ENCODE measurements around the gene DNAJC11.

DNAJC11 gene

GRCh38 chr1:6685381-6685780 lies 16.2 kb downstream of the DNAJC11 start:
- Histone ChIP-seq H4K20me1 (ENCODE audit: insufficient read depth, low read length) (0 out of 2 replicates have a peak, but pooled peaks cover 3% of the 10 kb centered on the region), H3K4me3 (ENCODE audit: low read length) (no peak overlapping the region), H3K27me3 (ENCODE audit: low read depth, low read length) (no peaks in the 10 kb centered on the region), H3K9me3 (ENCODE audit: insufficient read depth, low read length) (no peaks in the 10 kb centered on the region), H3K4me2 (ENCODE audit: low read length) (no peak overlapping the region), H3K79me2 (ENCODE audit: low read length) (peaks cover 49% of the 10 kb centered on the region), H3K9ac (ENCODE audit: low read length) (no peak overlapping the region), H3K36me3 (replicated peaks; ENCODE audit: low read depth, low read length) (no peaks in the 10 kb centered on the region), H3K27ac (ENCODE audit: low read length) (no peak overlapping the region), H2AFZ (ENCODE audit: low read depth, low read length) (no peak overlapping the region), H3K4me1 (ENCODE audit: low read length) (no peaks in the 10 kb centered on the region)
- TF ChIP-seq CTCF (IDR thresholded peaks at IDR 0.05; ENCODE audit: low read depth, low read length) (no peak), EZH2phosphoT487 (IDR thresholded peaks at IDR 0.05; ENCODE audit: low read depth) (no peak)

GRCh38 chr1:6683434-6683833 lies 18.2 kb downstream of the DNAJC11 start:
- TF ChIP-seq CTCF (IDR thresholded peaks at IDR 0.05; ENCODE audit: low read depth, low read length): no peak
- no peak for TF ChIP-seq EZH2phosphoT487 (IDR thresholded peaks at IDR 0.05; ENCODE audit: low read depth)
- Histone ChIP-seq H3K36me3 (replicated peaks; ENCODE audit: low read depth, low read length) (peaks cover 7% of the 10 kb centered on the region), H3K27me3 (ENCODE audit: low read depth, low read length) (no peaks in the 10 kb centered on the region), H3K79me2 (ENCODE audit: low read length) (peaks cover 31% of the 10 kb centered on the region), H3K4me1 (ENCODE audit: low read length) (no peaks in the 10 kb centered on the region), H3K4me3 (ENCODE audit: low read length) (no peak overlapping the region), H3K9ac (ENCODE audit: low read length) (no peak overlapping the region), H3K4me2 (ENCODE audit: low read length) (no peak overlapping the region), H4K20me1 (ENCODE audit: insufficient read depth, low read length) (0 out of 2 replicates have a peak, but pooled peaks cover 3% of the 10 kb centered on the region), H2AFZ (ENCODE audit: low read depth, low read length) (no peak overlapping the region), H3K9me3 (ENCODE audit: insufficient read depth, low read length) (no peaks in the 10 kb centered on the region), H3K27ac (ENCODE audit: low read length) (no peak overlapping the region)

GRCh38 chr1:6675941-6676340 lies 25.7 kb downstream of the DNAJC11 start:
- Histone ChIP-seq H3K4me1 (ENCODE audit: low read length) (no peaks in the 10 kb centered on the region), H3K4me2 (ENCODE audit: low read length) (no peak overlapping the region), H3K9ac (ENCODE audit: low read length) (no peak overlapping the region), H3K36me3 (replicated peaks; ENCODE audit: low read depth, low read length) (peaks cover 15% of the 10 kb centered on the region), H3K27ac (ENCODE audit: low read length) (no peak overlapping the region), H3K9me3 (ENCODE audit: insufficient read depth, low read length) (no peaks in the 10 kb centered on the region), H4K20me1 (ENCODE audit: insufficient read depth, low read length) (no peaks in the 10 kb centered on the region), H3K79me2 (ENCODE audit: low read length) (no peaks in the 10 kb centered on the region), H3K27me3 (ENCODE audit: low read depth, low read length) (no peaks in the 10 kb centered on the region), H3K4me3 (ENCODE audit: low read length) (no peak overlapping the region), H2AFZ (ENCODE audit: low read depth, low read length) (no peak overlapping the region)
- TF ChIP-seq CTCF (IDR thresholded peaks at IDR 0.05; ENCODE audit: low read depth, low read length) (no peak), EZH2phosphoT487 (IDR thresholded peaks at IDR 0.05; ENCODE audit: low read depth) (no peak)

GRCh38 chr1:6674771-6675170 lies 26.8 kb downstream of the DNAJC11 start:
- Histone ChIP-seq H3K9ac (ENCODE audit: low read length) (no peak overlapping the region), H4K20me1 (ENCODE audit: insufficient read depth, low read length) (no peaks in the 10 kb centered on the region), H3K27ac (ENCODE audit: low read length) (no peak overlapping the region), H3K4me2 (ENCODE audit: low read length) (no peak overlapping the region), H3K36me3 (replicated peaks; ENCODE audit: low read depth, low read length) (peaks cover 15% of the 10 kb centered on the region), H3K4me1 (ENCODE audit: low read length) (no peaks in the 10 kb centered on the region), H3K79me2 (ENCODE audit: low read length) (no peaks in the 10 kb centered on the region), H3K4me3 (ENCODE audit: low read length) (no peak overlapping the region), H2AFZ (ENCODE audit: low read depth, low read length) (no peak overlapping the region), H3K27me3 (ENCODE audit: low read depth, low read length) (no peaks in the 10 kb centered on the region), H3K9me3 (ENCODE audit: insufficient read depth, low read length) (no peaks in the 10 kb centered on the region)
- TF ChIP-seq CTCF (IDR thresholded peaks at IDR 0.05; ENCODE audit: low read depth, low read length) (no peak), EZH2phosphoT487 (IDR thresholded peaks at IDR 0.05; ENCODE audit: low read depth) (no peak)
